CD4-positive, alpha-beta T cell treated with Interleukin-1 beta for 1 hour (primary cell): ENCODE measurements around the gene MAL.

ENCODE experiments used
- DNase-seq, 2 donors: peaks; one replicate each; pipeline ENCODE4 v3.0.0-alpha.2; 2020 to 2022

Gene MAL

GRCh38 chr2:95017071-95017501 is 8.4 kb upstream of the MAL start:
- no peak for DNase-seq

- no peak for DNase-seq
Measured at GRCh38 chr2:95017836-95018235, 7.7 kb upstream of the MAL start.

- no peak for DNase-seq
Measured at GRCh38 chr2:95018301-95018700, 7.2 kb upstream of the MAL start.

GRCh38 chr2:95018861-95019550 is 6.5 kb upstream of the MAL start:
- DNase-seq: no peak

GRCh38 chr2:95019572-95019971 is 5.9 kb upstream of the MAL start:
- no peak for DNase-seq

- no peak for DNase-seq
Measured at GRCh38 chr2:95020275-95021022, 5.1 kb upstream of the MAL start.

- no peak for DNase-seq
Measured at GRCh38 chr2:95021023-95021416, 4.5 kb upstream of the MAL start.

- no peak for DNase-seq
Measured at GRCh38 chr2:95021847-95022246, 3.7 kb upstream of the MAL start.

GRCh38 chr2:95022309-95023221 is 2.9 kb upstream of the MAL start:
- peak; percentile 69 to 83 for DNase-seq

- DNase-seq: peak; percentile 65 to 68
Measured at GRCh38 chr2:95023222-95023597, 2.3 kb upstream of the MAL start.

- DNase-seq: no peak
Measured at GRCh38 chr2:95024371-95024770, 1.1 kb upstream of the MAL start.

- no peak for DNase-seq
Measured at GRCh38 chr2:95024960-95025405, 525 bp upstream of the MAL start.

GRCh38 chr2:95026471-95027368 is 1.2 kb downstream of the MAL start:
- DNase-seq: peak in 1 of 2 donors; percentile 13

- DNase-seq: no peak
Measured at GRCh38 chr2:95027369-95027720, 1.8 kb downstream of the MAL start.

GRCh38 chr2:95029898-95030341 is 4.4 kb downstream of the MAL start:
- no peak for DNase-seq

GRCh38 chr2:95030496-95030895 is 5.0 kb downstream of the MAL start:
- no peak for DNase-seq

GRCh38 chr2:95031076-95031725 is 5.7 kb downstream of the MAL start:
- no peak for DNase-seq

GRCh38 chr2:95031726-95032116 is 6.2 kb downstream of the MAL start:
- no peak for DNase-seq

GRCh38 chr2:95032341-95032740 is 6.8 kb downstream of the MAL start:
- no peak for DNase-seq

- no peak for DNase-seq
Measured at GRCh38 chr2:95032868-95033603, 7.5 kb downstream of the MAL start.

- DNase-seq: no peak
Measured at GRCh38 chr2:95034221-95034620, 8.7 kb downstream of the MAL start.
